GM12878 (cell line): ENCODE results near the gene AIG1. TPM values are rescaled to one million over a fixed set of nuclear protein-coding genes. Genes with fewer than 3 reads are reported as not detected.

Source experiments
- ATAC-seq: fragments of 200-7000 bp; cut with Tn5 transposase; 3 replicates; pipeline ENCODE4 v1.9.1; 2020; ENCODE audit warnings: mild to moderate bottlenecking, moderate library complexity
- BruUV-seq: library from RNA; stranded (reverse); fragments of 400-500 nt; replicated peaks from 2 replicates; lab custom pipeline; 2021; lab: Mats Ljungman, UMichigan
- CTCF ChIA-PET: fragments of 300-600 bp; sonication (Branson Sonifier 250); formaldehyde crosslinking; extraction: SDS; loops from one replicate; lab custom pipeline; 2021; ENCODE audit warnings: inconsistent platforms; lab: Yijun Ruan, JAX
- POLR2A ChIA-PET: fragments of 350-600 bp; formaldehyde crosslinking; extraction: SDS; loops from one replicate; lab custom pipeline; 2021; ENCODE audit warnings: inconsistent platforms; lab: Charles Lee
- RAD21 ChIA-PET: fragments of 300-600 bp; sonication (Branson Sonifier 250); formaldehyde crosslinking; loops from one replicate; lab custom pipeline; 2023; ENCODE audit warnings: antibody characterized with exemption; ENCODE audit not compliant: unreplicated experiment; lab: Charles Lee
- SMC1A ChIA-PET: fragments of 300-600 bp; sonication (Branson Sonifier 250); formaldehyde crosslinking; loops from one replicate; lab custom pipeline; 2023; ENCODE audit not compliant: unreplicated experiment, uncharacterized antibody; lab: Charles Lee
- DNase-seq: peaks from one replicate; pipeline ENCODE4 v3.0.0-alpha.2; 2011; ENCODE audit warnings: low read depth, low spot score
- FAIRE-seq: peaks from 3 replicates; lab custom pipeline; 2011; peaks lifted over from hg19 to GRCh38; lab: Jason Lieb, UNC
- H2AFZ ChIP-seq: 2 replicates; pipeline ENCODE4 v1.6.0; 2011; ENCODE audit warnings: low read depth, low read length, control low read depth; ENCODE audit not compliant: control insufficient read depth
- H3K27ac ChIP-seq: 2 replicates; pipeline ENCODE4 v1.5.1; 2011; ENCODE audit warnings: control low read depth; ENCODE audit not compliant: control insufficient read depth, insufficient read depth
- H3K27me3 ChIP-seq, 2 experiments: replicated peaks in 1 of 2; 2 replicates each; pipeline versions ENCODE4 v1.6.0 to v1.6.1; 2011; ENCODE audit warnings: low read length in 1 of 2; ENCODE audit not compliant: control insufficient read depth in 2 of 2, insufficient read depth in 2 of 2
- H3K36me3 ChIP-seq, 2 experiments: 2 replicates each; pipeline ENCODE4 v1.5.1; 2011; ENCODE audit warnings: low read length in 1 of 2; ENCODE audit not compliant: control insufficient read depth in 2 of 2, insufficient read depth in 2 of 2
- H3K4me1 ChIP-seq: 2 replicates; pipeline ENCODE4 v1.6.1; 2011; ENCODE audit warnings: mild to moderate bottlenecking, low read length, moderate library complexity, mixed read lengths; ENCODE audit not compliant: control insufficient read depth, insufficient read depth
- H3K4me2 ChIP-seq: 2 replicates; pipeline ENCODE4 v1.6.0; 2011; ENCODE audit warnings: control low read depth; ENCODE audit not compliant: control insufficient read depth, insufficient read depth
- H3K4me3 ChIP-seq: fragments of 200-600 bp; sonication (generic); 2 replicates; pipeline ENCODE4 v1.5.1; 2016
- H3K79me2 ChIP-seq: 2 replicates; pipeline ENCODE4 v1.6.0; 2011; ENCODE audit warnings: low read length; ENCODE audit not compliant: control insufficient read depth, insufficient read depth
- H3K9ac ChIP-seq: 2 replicates; pipeline ENCODE4 v1.8.0; 2011; ENCODE audit warnings: low read length, control low read depth, mixed read lengths; ENCODE audit not compliant: control insufficient read depth, insufficient read depth
- H3K9me3 ChIP-seq: replicated peaks from 3 replicates; pipeline ENCODE4 v1.5.1; 2011; ENCODE audit warnings: mild to moderate bottlenecking, low read length; ENCODE audit not compliant: control insufficient read depth, insufficient read depth
- H4K20me1 ChIP-seq: 2 replicates; pipeline ENCODE4 v1.6.0; 2011; ENCODE audit not compliant: control insufficient read depth, insufficient read depth
- BCLAF1 ChIP-seq: fragments of 450-650 bp; IDR thresholded peaks from 2 replicates; pipeline ENCODE4 v1.6.1; 2017; ENCODE audit warnings: antibody characterized with exemption, mild to moderate bottlenecking, moderate library complexity
- BRCA1 ChIP-seq: IDR thresholded peaks from 2 replicates; pipeline ENCODE4 v1.6.1; 2011; ENCODE audit warnings: low read depth, low read length, improper control_type of control experiment
- EED ChIP-seq: sonication (generic); IDR thresholded peaks from 2 replicates; pipeline ENCODE4 v1.6.1; 2016; ENCODE audit warnings: antibody characterized with exemption, low read depth
- POLR2A ChIP-seq: IDR thresholded peaks from 2 replicates; pipeline ENCODE4 v1.6.1; 2011; ENCODE audit warnings: low read depth, mild to moderate bottlenecking, low read length
- SMAD1 ChIP-seq: fragments of 450-650 bp; IDR thresholded peaks from 2 replicates; pipeline ENCODE4 v1.6.1; 2018; ENCODE audit warnings: mild to moderate bottlenecking, low read depth; ENCODE audit not compliant: partially characterized antibody
- USF2 ChIP-seq: IDR thresholded peaks from 2 replicates; pipeline ENCODE4 v1.6.1; 2011; ENCODE audit warnings: low read depth, low read length, improper control_type of control experiment, borderline replicate concordance
- WGBS: methylation state at CpG from one replicate; pipeline ENCODE4 v1.1.6; 2016; ENCODE audit warnings: low lambda C conversion rate; ENCODE audit not compliant: insufficient replicate concordance, insufficient coverage; ENCODE audit errors: missing lambda C conversion rate; 5-methylcytosine and 5-hydroxymethylcytosine counted together
- in situ Hi-C: fragments of 300-500 bp; cut with MboI; formaldehyde crosslinking; loops from 9 replicates; pipeline ENCODE4 v1.14.3; 2018; ENCODE audit warnings: mixed read lengths
- intact Hi-C: fragments of 100-400 bp; cut with micrococcal nuclease; formaldehyde crosslinking; loops from one replicate; pipeline ENCODE4 v1.14.2; 2022; ENCODE audit not compliant: unreplicated experiment
- polyA plus RNA-seq, 11 experiments: library from polyadenylated mRNA; depleted of rRNA in 4 of 11; unstranded in 6 of 11; stranded (reverse) in 5 of 11; fragments of >200 nt; fragmentation: Nextera tagmentation in 4 of 11; fragmentation: Illumina TruSeq in 1 of 11; extraction: Ambion mirVana in 4 of 11; extraction: Trizol in 1 of 11; gene quantifications; 1 replicate in 1 of 11; 2 replicates in 10 of 11; pipeline versions ENCODE4 v1.2.1 to v1.2.3, GENCODE V29; 2011 to 2016; ENCODE audit warnings: inconsistent platforms in 2 of 11, missing spikeins in 2 of 11, low read depth in 1 of 11
- total RNA-seq, 4 experiments: library from RNA; depleted of rRNA in 3 of 4; stranded (reverse); fragments of >200 nt in 3 of 4; fragmentation: Illumina TruSeq in 1 of 4; extraction: Trizol in 1 of 4; gene quantifications; 2 replicates each; pipeline versions ENCODE4 v1.2.1 to v1.2.3, GENCODE V29; 2013 to 2021

Gene AIG1
- total and polyA plus RNA-seq, 10 of the 15 experiments (the other 5 are each of a cell fraction or from before 2014, with no cell fraction given), result 27.0 to 74.5 (median 36.4) TPM

- in situ Hi-C loops, result no loop called here
- FAIRE-seq, result no peak
- no peaks in the 10 kb centered on the region for H3K79me2 ChIP-seq
- H2AFZ ChIP-seq, result no peak overlapping the region
- 94% methylated on average over 1 of the region's 1 CpG for whole genome bisulfite sequencing
- SMC1A ChIA-PET, result interaction anchor here (2.3 to 2.5 kb wide), 2 partner anchors 11 to 78 kb away, joined by 6 to 7 read pairs; no protein-coding TSS in a partner anchor
- no peak for TF ChIP-seq SMAD1
- TF ChIP-seq BRCA1, result no peak
- TF ChIP-seq USF2, result no peak
- TF ChIP-seq BCLAF1, result no peak
- TF ChIP-seq EED, result no peak
- no peak for TF ChIP-seq POLR2A
- ATAC-seq, result no peak
- DNase-seq, result no peak
- no peak overlapping the region for H3K4me2 ChIP-seq
- no peaks in the 10 kb centered on the region for H4K20me1 ChIP-seq
- H3K9me3 ChIP-seq, result no peaks in the 10 kb centered on the region
- H3K27ac ChIP-seq, result no peak overlapping the region
- intact Hi-C loops, result no loop called here
- H3K4me1 ChIP-seq, result no peaks in the 10 kb centered on the region
- CTCF ChIA-PET, result interaction anchor here (0.6 to 2.7 kb wide), 3 partner anchors 11 to 70 kb away, joined by 3 to 9 read pairs (median 3); no protein-coding TSS in a partner anchor
- BruUV-seq, result no TSS peak
- POLR2A ChIA-PET, result no interaction called here
- no peak overlapping the region for H3K9ac ChIP-seq
- RAD21 ChIA-PET, result no interaction called here
- no peaks in the 10 kb centered on the region for H3K36me3 ChIP-seq
- no peak overlapping the region for H3K4me3 ChIP-seq
- no peaks in the 10 kb centered on the region for H3K27me3 ChIP-seq
Observed at GRCh38 chr6:143349530-143349929, 288.8 kb downstream of the AIG1 start.
